Lung (tissue), 12 donors: ENCODE data around the gene KIAA1217. TPM values are rescaled to one million over a fixed set of nuclear protein-coding genes. Genes with fewer than 3 reads are reported as not detected.
"Not testable (repeated sequence)": the region's sequence is repeated elsewhere in the genome, so short reads cannot be mapped to it uniquely, and the experiment has no call there.

ENCODE experiments used
- ATAC-seq: fragments of 200-7000 bp; cut with Tn5 transposase; one replicate; pipeline ENCODE4 v1.9.1; 2020; ENCODE audit warnings: moderate number of reproducible peaks; ENCODE audit not compliant: insufficient read depth, low FRiP score
- DNase-seq, 3 donors: peaks; one replicate each; pipeline ENCODE4 v3.0.0-alpha.2; 2013 to 2017
- H3K27ac ChIP-seq, 2 donors: one replicate each; pipeline ENCODE4 v1.5.1; 2013; ENCODE audit warnings: mild to moderate bottlenecking in 2 of 2, moderate library complexity in 2 of 2, control low read depth in 1 of 2, inconsistent platforms in 1 of 2, low read depth in 1 of 2, low read length in 1 of 2
- H3K27me3 ChIP-seq, 3 donors: one replicate each; pipeline ENCODE4 v1.5.1; 2013; ENCODE audit warnings: low read length in 2 of 3; ENCODE audit not compliant: control insufficient read depth in 3 of 3, insufficient read depth in 3 of 3
- H3K36me3 ChIP-seq, 4 donors: one replicate each; pipeline ENCODE4 v1.5.1; 2013; ENCODE audit warnings: low read length in 4 of 4, mild to moderate bottlenecking in 1 of 4, moderate library complexity in 1 of 4; ENCODE audit not compliant: control insufficient read depth in 4 of 4, insufficient read depth in 4 of 4
- H3K4me1 ChIP-seq, 5 donors: one replicate each; pipeline ENCODE4 v1.5.1; 2013; ENCODE audit warnings: low read length in 5 of 5, mild to moderate bottlenecking in 2 of 5, moderate library complexity in 1 of 5; ENCODE audit not compliant: control insufficient read depth in 5 of 5, insufficient read depth in 5 of 5
- H3K4me3 ChIP-seq: one replicate; pipeline ENCODE4 v1.5.1; 2013; ENCODE audit warnings: mild to moderate bottlenecking, control low read depth, moderate library complexity
- H3K9ac ChIP-seq, 2 donors: one replicate each; pipeline ENCODE4 v1.5.1; 2013; ENCODE audit warnings: low read length in 2 of 2, control low read depth in 1 of 2; ENCODE audit not compliant: insufficient read depth in 1 of 2
- H3K9me3 ChIP-seq, 4 donors: one replicate each; pipeline ENCODE4 v1.5.1; 2013; ENCODE audit warnings: low read length in 3 of 4, mild to moderate bottlenecking in 1 of 4, moderate library complexity in 1 of 4; ENCODE audit not compliant: control insufficient read depth in 4 of 4, insufficient read depth in 3 of 4
- WGBS, 2 donors: extraction: QIAGEN DNeasy Blood & Tissue Kit; methylation state at CpG; one replicate each; pipeline ENCODE4 v1.1.7; 2013; 5-methylcytosine and 5-hydroxymethylcytosine counted together
- polyA plus RNA-seq, 2 donors: library from polyadenylated mRNA; stranded (reverse); fragments of 200-250 nt; gene quantifications; one replicate each; pipeline ENCODE4 v1.2.1, GENCODE V29; 2013
- total RNA-seq, 2 donors: library from RNA; depleted of rRNA in 1 of 2; stranded (reverse); fragments of >200 nt in 1 of 2; gene quantifications; one replicate each; pipeline ENCODE4 v1.2.1, GENCODE V29; 2014 to 2021
- TF ChIP-seq, protein P1 (sequence below): IDR thresholded peaks from 2 replicates; pipeline ENCODE4 v1.5.1; 2012; ENCODE audit warnings: mild to moderate bottlenecking; ENCODE audit errors: control extremely low read depth, extremely low read depth
- donor health status: control.
- donor health status: control.
- donor health status: Bipolar disorder and iron deficiency.
- donor health status: healthy.
- donor health status: DM: yes; HTN: yes; CAD: no.

The KIAA1217 gene
- total and polyA plus RNA-seq, 4 donors = 5.5 to 58.6 (median 24.1) TPM

GRCh38 chr10:24479806-24480205 is 270.9 kb downstream of the KIAA1217 start:
- H3K9ac ChIP-seq = no peak overlapping the region
- no peaks in the 10 kb centered on the region for H3K27me3 ChIP-seq
- DNase-seq (no peak), ATAC-seq (no peak)
- H3K36me3 ChIP-seq = peaks cover 0 to 11% (median 4%) of the 10 kb centered on the region in 4 donors
- H3K4me3 ChIP-seq = no peak overlapping the region
- H3K9me3 ChIP-seq = no peaks in the 10 kb centered on the region
- WGBS, 2 donors = 65 to 73% methylated on average over 4 of the region's 4 CpGs
- TF ChIP-seq, protein P1, sequence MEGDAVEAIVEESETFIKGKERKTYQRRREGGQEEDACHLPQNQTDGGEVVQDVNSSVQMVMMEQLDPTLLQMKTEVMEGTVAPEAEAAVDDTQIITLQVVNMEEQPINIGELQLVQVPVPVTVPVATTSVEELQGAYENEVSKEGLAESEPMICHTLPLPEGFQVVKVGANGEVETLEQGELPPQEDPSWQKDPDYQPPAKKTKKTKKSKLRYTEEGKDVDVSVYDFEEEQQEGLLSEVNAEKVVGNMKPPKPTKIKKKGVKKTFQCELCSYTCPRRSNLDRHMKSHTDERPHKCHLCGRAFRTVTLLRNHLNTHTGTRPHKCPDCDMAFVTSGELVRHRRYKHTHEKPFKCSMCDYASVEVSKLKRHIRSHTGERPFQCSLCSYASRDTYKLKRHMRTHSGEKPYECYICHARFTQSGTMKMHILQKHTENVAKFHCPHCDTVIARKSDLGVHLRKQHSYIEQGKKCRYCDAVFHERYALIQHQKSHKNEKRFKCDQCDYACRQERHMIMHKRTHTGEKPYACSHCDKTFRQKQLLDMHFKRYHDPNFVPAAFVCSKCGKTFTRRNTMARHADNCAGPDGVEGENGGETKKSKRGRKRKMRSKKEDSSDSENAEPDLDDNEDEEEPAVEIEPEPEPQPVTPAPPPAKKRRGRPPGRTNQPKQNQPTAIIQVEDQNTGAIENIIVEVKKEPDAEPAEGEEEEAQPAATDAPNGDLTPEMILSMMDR = no peak
- peaks cover 0 to 6% (median 0%) of the 10 kb centered on the region in 5 donors for H3K4me1 ChIP-seq
- H3K27ac ChIP-seq = no peak overlapping the region

DNA sequence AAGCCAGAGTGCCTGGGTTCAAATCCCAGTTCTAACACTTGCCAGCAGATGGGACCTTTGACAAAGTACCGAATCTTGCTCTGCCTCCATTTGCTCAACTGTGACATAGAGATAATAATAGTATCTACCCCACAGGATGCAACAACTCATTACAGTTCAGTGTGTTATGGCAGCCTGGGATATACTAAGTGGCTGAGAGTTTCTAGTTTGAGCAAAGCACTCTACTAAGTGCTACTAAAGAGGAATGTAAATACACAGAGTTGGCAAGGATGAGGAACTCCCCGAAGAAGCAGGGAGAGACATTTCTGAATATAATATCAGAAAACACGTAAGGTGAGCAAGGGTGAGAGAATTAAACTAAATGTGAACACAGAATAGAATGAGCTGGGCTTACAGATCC is 271.5 kb downstream of the KIAA1217 start:
- no peak overlapping the region for H3K9ac ChIP-seq
- no peaks in the 10 kb centered on the region for H3K9me3 ChIP-seq
- ATAC-seq (no peak), DNase-seq (no peak)
- peaks cover 0 to 7% (median 0%) of the 10 kb centered on the region in 5 donors for H3K4me1 ChIP-seq
- peaks cover 0 to 11% (median 4%) of the 10 kb centered on the region in 4 donors for H3K36me3 ChIP-seq
- H3K27ac ChIP-seq = no peak overlapping the region
- TF ChIP-seq, protein P1 = no peak
- WGBS, 2 donors = 58 to 77% methylated on average over 3 of the region's 3 CpGs
- H3K4me3 ChIP-seq = no peak overlapping the region
- no peaks in the 10 kb centered on the region for H3K27me3 ChIP-seq

DNA sequence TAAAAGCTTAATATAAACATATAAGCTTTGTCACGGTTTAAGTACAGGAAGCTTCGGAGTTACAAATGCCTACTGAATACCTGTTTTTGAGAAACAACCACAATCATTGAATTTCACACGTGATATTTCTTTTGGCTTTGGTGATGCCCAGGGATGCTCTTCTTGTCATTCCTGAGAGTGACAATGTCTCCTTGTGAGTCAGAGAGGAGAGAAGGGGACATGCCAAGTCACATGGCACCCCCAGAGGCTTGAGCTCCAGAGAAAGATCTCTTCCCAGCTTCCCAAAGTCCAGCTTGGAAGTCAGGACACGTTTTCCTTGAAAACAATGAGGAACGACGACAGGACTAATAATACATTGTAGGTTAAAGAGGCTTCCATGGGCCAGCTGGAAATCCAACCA is 272.3 kb downstream of the KIAA1217 start:
- DNase-seq (no peak), ATAC-seq (no peak)
- Histone ChIP-seq H3K9ac (no peak overlapping the region), H3K9me3 (no peaks in the 10 kb centered on the region), H3K4me1 (peaks cover 0 to 7% (median 0%) of the 10 kb centered on the region in 5 donors), H3K4me3 (no peak overlapping the region), H3K27me3 (no peaks in the 10 kb centered on the region), H3K27ac (no peak overlapping the region), H3K36me3 (peaks cover 0 to 12% (median 1%) of the 10 kb centered on the region in 4 donors)
- WGBS, 2 donors = 79 to 86% methylated on average over 6 of the region's 6 CpGs
- TF ChIP-seq, protein P1 = no peak

DNA sequence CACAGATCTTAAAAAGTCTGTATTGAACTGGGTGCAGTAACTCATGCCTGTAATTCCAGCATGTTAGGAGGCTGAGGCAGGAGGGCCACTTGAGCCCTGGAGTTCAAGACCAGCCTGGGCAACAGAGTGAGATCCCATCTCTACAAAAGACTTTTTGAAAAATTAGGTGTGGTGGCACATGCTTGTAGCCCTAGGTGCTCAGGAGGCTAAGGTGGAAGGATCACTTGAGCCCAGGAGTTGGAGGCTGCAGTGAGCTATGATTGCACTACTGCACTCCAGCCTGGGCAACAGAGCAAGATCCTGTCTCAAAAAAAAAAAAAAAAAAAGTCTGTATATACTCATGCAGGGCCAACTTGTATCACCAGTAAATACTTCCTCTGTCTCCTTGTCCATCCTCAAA is 273.8 kb downstream of the KIAA1217 start:
- peaks cover 0 to 19% (median 3%) of the 10 kb centered on the region in 4 donors for H3K36me3 ChIP-seq
- ATAC-seq, H3K4me3 ChIP-seq, H3K4me1 ChIP-seq, H3K9ac ChIP-seq, DNase-seq, H3K27ac ChIP-seq, H3K9me3 ChIP-seq, H3K27me3 ChIP-seq: not testable (repeated sequence)
